Measurements from ENCODE around the gene BCAS4. TPM values are rescaled to one million over a fixed set of nuclear protein-coding genes. Genes with fewer than 3 reads are reported as not detected.
"Not testable (repeated sequence)": the region's sequence is repeated elsewhere in the genome, so short reads cannot be mapped to it uniquely, and the experiment has no call there.

Gene BCAS4
- polyA plus RNA-seq, 1 donor, result 2.4 TPM

GRCh38 chr20:50771419-50772080 lies 23.3 kb upstream of the BCAS4 start:
- not testable (repeated sequence) for DNase-seq (ENCODE audit: low read depth)

- DNase-seq (ENCODE audit: low read depth), result no peak
Observed at GRCh38 chr20:50772420-50773185, 22.3 kb upstream of the BCAS4 start.

GRCh38 chr20:50774515-50774914 lies 20.3 kb upstream of the BCAS4 start:
- no peak for DNase-seq (ENCODE audit: low read depth)

GRCh38 chr20:50776122-50776817 lies 18.6 kb upstream of the BCAS4 start:
- no peak for DNase-seq (ENCODE audit: low read depth)

GRCh38 chr20:50777373-50777772 lies 17.5 kb upstream of the BCAS4 start:
- DNase-seq (ENCODE audit: low read depth), result no peak

GRCh38 chr20:50778994-50779393 lies 15.9 kb upstream of the BCAS4 start:
- not testable (repeated sequence) for DNase-seq (ENCODE audit: low read depth)

GRCh38 chr20:50783390-50783789 lies 11.5 kb upstream of the BCAS4 start:
- no peak for DNase-seq (ENCODE audit: low read depth)

- DNase-seq (ENCODE audit: low read depth), result no peak
Observed at GRCh38 chr20:50783903-50784302, 11.0 kb upstream of the BCAS4 start.

GRCh38 chr20:50784464-50784863 lies 10.4 kb upstream of the BCAS4 start:
- no peak for DNase-seq (ENCODE audit: low read depth)

- DNase-seq (ENCODE audit: low read depth), result no peak
Observed at GRCh38 chr20:50786703-50787102, 8.2 kb upstream of the BCAS4 start.

GRCh38 chr20:50787181-50787580 lies 7.7 kb upstream of the BCAS4 start:
- no peak for DNase-seq (ENCODE audit: low read depth)

- no peak for DNase-seq (ENCODE audit: low read depth)
Observed at GRCh38 chr20:50788045-50788991, 6.5 kb upstream of the BCAS4 start.

GRCh38 chr20:50789968-50790650 lies 4.8 kb upstream of the BCAS4 start:
- DNase-seq (ENCODE audit: low read depth), result no peak

- no peak for DNase-seq (ENCODE audit: low read depth)
Observed at GRCh38 chr20:50790651-50791277, 4.1 kb upstream of the BCAS4 start.

- no peak for DNase-seq (ENCODE audit: low read depth)
Observed at GRCh38 chr20:50792708-50793574, 1.9 kb upstream of the BCAS4 start.

GRCh38 chr20:50793575-50794016 lies 1.3 kb upstream of the BCAS4 start:
- not testable (repeated sequence) for DNase-seq (ENCODE audit: low read depth)

GRCh38 chr20:50794181-50794845 lies 548 bp upstream of the BCAS4 start:
- DNase-seq (ENCODE audit: low read depth), result no peak

- no peak for DNase-seq (ENCODE audit: low read depth)
Observed at GRCh38 chr20:50797142-50797541, 2.3 kb downstream of the BCAS4 start.

- no peak for DNase-seq (ENCODE audit: low read depth)
Observed at GRCh38 chr20:50798650-50799049, 3.8 kb downstream of the BCAS4 start.

All from forelimb muscle (tissue), 1 donor.